Suppressor macrophage (primary cell): ENCODE results near the gene DIPK1A.

Experiments
- DNase-seq, 4 experiments: peaks; one replicate each; pipeline ENCODE4 v3.0.0-alpha.2; 2020 to 2022

DIPK1A gene

GRCh38 chr1:92953491-92953890 is 7.8 kb downstream of the DIPK1A start:
- peak in 3 of 4 experiments; percentile 50 to 66 (median 53) for DNase-seq

GRCh38 chr1:92952714-92953113 is 8.5 kb downstream of the DIPK1A start:
- no peak for DNase-seq

GRCh38 chr1:92951141-92951582 is 10.1 kb downstream of the DIPK1A start:
- DNase-seq: peak; percentile 34 to 80 (median 66)

- DNase-seq: peak in 1 of 4 experiments; percentile 32
Measured at GRCh38 chr1:92949937-92950817, 11.1 kb downstream of the DIPK1A start.

GRCh38 chr1:92948071-92948470 is 13.2 kb downstream of the DIPK1A start:
- no peak for DNase-seq

- DNase-seq: no peak
Measured at GRCh38 chr1:92945748-92946270, 15.5 kb downstream of the DIPK1A start.

- peak in 2 of 4 experiments; percentile 13 to 29 for DNase-seq
Measured at GRCh38 chr1:92944901-92945747, 16.1 kb downstream of the DIPK1A start.

GRCh38 chr1:92943502-92943847 is 17.8 kb downstream of the DIPK1A start:
- no peak for DNase-seq

- DNase-seq: no peak
Measured at GRCh38 chr1:92940541-92940940, 20.7 kb downstream of the DIPK1A start.

- DNase-seq: no peak
Measured at GRCh38 chr1:92937731-92938130, 23.5 kb downstream of the DIPK1A start.

GRCh38 chr1:92936865-92937264 is 24.4 kb downstream of the DIPK1A start:
- DNase-seq: no peak

- no peak for DNase-seq
Measured at GRCh38 chr1:92934395-92935378, 26.6 kb downstream of the DIPK1A start.

- DNase-seq: no peak
Measured at GRCh38 chr1:92933459-92933858, 27.8 kb downstream of the DIPK1A start.

GRCh38 chr1:92931691-92932090 is 29.6 kb downstream of the DIPK1A start:
- DNase-seq: no peak

GRCh38 chr1:92929461-92929860 is 31.8 kb downstream of the DIPK1A start:
- no peak for DNase-seq

GRCh38 chr1:92927870-92928269 is 33.4 kb downstream of the DIPK1A start:
- peak in 2 of 4 experiments; percentile 34 to 47 for DNase-seq

- no peak for DNase-seq
Measured at GRCh38 chr1:92926873-92927272, 34.4 kb downstream of the DIPK1A start.

GRCh38 chr1:92924501-92924900 is 36.8 kb downstream of the DIPK1A start:
- DNase-seq: no peak

GRCh38 chr1:92923664-92924063 is 37.6 kb downstream of the DIPK1A start:
- DNase-seq: no peak

GRCh38 chr1:92922356-92923035 is 38.8 kb downstream of the DIPK1A start:
- no peak for DNase-seq
